PFSK-1 (cell line): ENCODE data around the gene CENPVL2. TPM values are rescaled to one million over a fixed set of nuclear protein-coding genes. Genes with fewer than 3 reads are reported as not detected.
"Not testable (repeated sequence)": the region's sequence is repeated elsewhere in the genome, so short reads cannot be mapped to it uniquely, and the experiment has no call there.

Experiments used
- FOXP2 ChIP-seq: optimal IDR thresholded peaks from 2 replicates; pipeline ENCODE3; 2011; ENCODE audit warnings: borderline replicate concordance, control low read depth, inconsistent platforms; ENCODE audit not compliant: insufficient read depth; ENCODE audit errors: extremely low read length, extremely low read depth
- POLR2AphosphoS5 ChIP-seq: IDR thresholded peaks from 2 replicates; pipeline ENCODE4 v1.6.1; 2012; ENCODE audit warnings: low read depth, mild to moderate bottlenecking, control low read depth, low read length, moderate library complexity
- REST ChIP-seq, 2 experiments: IDR thresholded peaks; 2 replicates each; pipeline versions ENCODE4 v1.6.1 to v1.8.0; 2011 to 2012; ENCODE audit warnings: low read depth in 2 of 2, low read length in 2 of 2, control low read depth in 1 of 2, inconsistent platforms in 1 of 2, mild to moderate bottlenecking in 1 of 2, moderate library complexity in 1 of 2; ENCODE audit not compliant: insufficient read depth in 1 of 2
- SIN3A ChIP-seq: IDR thresholded peaks from 2 replicates; pipeline ENCODE4 v1.6.1; 2012; ENCODE audit warnings: mild to moderate bottlenecking, low read length, moderate library complexity, borderline replicate concordance; ENCODE audit not compliant: insufficient read depth
- TAF1 ChIP-seq: IDR thresholded peaks from 2 replicates; pipeline ENCODE4 v1.6.1; 2012; ENCODE audit warnings: low read length, control low read depth, borderline replicate concordance; ENCODE audit not compliant: insufficient read depth
- polyA plus RNA-seq: library from polyadenylated mRNA; unstranded; fragments of >200 nt; gene quantifications from one replicate; pipeline ENCODE4 v1.2.1, GENCODE V29; 2012; ENCODE audit warnings: low read depth, missing spikeins; ENCODE audit not compliant: insufficient read length

The CENPVL2 gene
- polyA plus RNA-seq = not detected

- TF ChIP-seq POLR2AphosphoS5; REST (IDR thresholded peaks at IDR 0.05; ENCODE audit: insufficient read depth in 1 of 2, low read depth in 2 of 2, low read length in 2 of 2); FOXP2: not testable (repeated sequence)
Observed at GRCh38 chrX:51682720-51683062, at the start of gene CENPVL2. CENPVL2 (minus strand) TSS chrX:51682831; CDS start chrX:51682831, 0 bp downstream.

- no peak for TF ChIP-seq POLR2AphosphoS5
Observed at GRCh38 chrX:51728202-51728601, 45.6 kb upstream of the CENPVL2 start.

GRCh38 chrX:51710277-51711164 lies 27.9 kb upstream of the CENPVL2 start, which contains the start of gene CENPVL1:
CENPVL1 (plus strand) TSS chrX:51710512; CDS start chrX:51710512, 0 bp downstream.
- TF ChIP-seq POLR2AphosphoS5; SIN3A; REST (IDR thresholded peaks at IDR 0.05; ENCODE audit: insufficient read depth in 1 of 2, low read depth in 2 of 2, low read length in 2 of 2): not testable (repeated sequence)

- TF ChIP-seq POLR2AphosphoS5 = no peak
- no peak for TF ChIP-seq SIN3A
- TF ChIP-seq FOXP2 = no peak
- no peak for TF ChIP-seq REST (IDR thresholded peaks at IDR 0.05; ENCODE audit: insufficient read depth in 1 of 2, low read depth in 2 of 2, low read length in 2 of 2)
- TF ChIP-seq TAF1 = no peak
Observed at GRCh38 chrX:51697397-51697796, 14.8 kb upstream of the CENPVL2 start.

- TF ChIP-seq TAF1 (no peak), REST (IDR thresholded peaks at IDR 0.05; ENCODE audit: insufficient read depth in 1 of 2, low read depth in 2 of 2, low read length in 2 of 2) (no peak), FOXP2 (no peak), SIN3A (no peak), POLR2AphosphoS5 (no peak)
Observed at GRCh38 chrX:51694254-51694653, 11.6 kb upstream of the CENPVL2 start.
